GM12892 (cell line): ENCODE measurements around the gene CPSF2.

Experiments used
- POLR2A ChIP-seq: IDR thresholded peaks from 2 replicates; pipeline ENCODE4 v1.6.1; 2011; ENCODE audit warnings: low read depth, low read length, control low read depth
- POLR2AphosphoS5 ChIP-seq: IDR thresholded peaks from 2 replicates; pipeline ENCODE4 v1.6.1; 2011; ENCODE audit warnings: low read depth, low read length, control low read depth

DNA sequence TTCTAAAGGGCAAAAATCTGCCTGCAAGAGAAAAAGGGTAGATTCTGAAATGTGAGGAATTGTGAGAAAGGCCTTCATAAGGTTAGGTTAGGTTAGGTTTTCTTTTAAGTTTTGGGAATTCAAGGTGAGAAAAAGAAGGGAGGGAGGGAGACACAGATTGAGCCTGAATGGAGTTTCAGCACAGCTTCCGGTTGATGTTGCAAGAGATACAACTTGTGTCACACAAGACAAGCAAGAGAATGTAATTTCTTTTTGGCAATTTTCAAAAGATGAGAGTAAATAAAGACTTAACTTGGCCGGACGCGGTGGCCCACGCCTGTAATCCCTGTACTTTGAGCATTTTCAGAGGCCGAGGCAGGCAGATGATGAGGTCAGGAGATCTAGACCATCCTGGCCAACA lies 63.8 kb downstream of the CPSF2 start:
- TF ChIP-seq POLR2AphosphoS5 (no peak), POLR2A (no peak)
